Endodermal cell (in vitro differentiated cells): ENCODE results near the gene LTB4R2. TPM values are rescaled to one million over a fixed set of nuclear protein-coding genes. Genes with fewer than 3 reads are reported as not detected.

Source experiments
- DNase-seq: peaks from one replicate; pipeline ENCODE4 v3.0.0-alpha.2; 2017
- H3K27ac ChIP-seq: 2 replicates; pipeline ENCODE4 v1.5.1; 2013; ENCODE audit warnings: mild to moderate bottlenecking, low read depth, low read length, moderate library complexity
- H3K27me3 ChIP-seq: 2 replicates; pipeline ENCODE4 v1.6.1; 2013; ENCODE audit warnings: mild to moderate bottlenecking, low read length, moderate library complexity; ENCODE audit not compliant: insufficient read depth, control insufficient read depth, poor library complexity, severe bottlenecking
- H3K36me3 ChIP-seq: 2 replicates; pipeline ENCODE4 v1.7.0; 2013; ENCODE audit warnings: mild to moderate bottlenecking, low read length, moderate library complexity; ENCODE audit not compliant: control insufficient read depth, insufficient read depth
- H3K4me1 ChIP-seq: one replicate; pipeline ENCODE4 v1.7.0; 2013; ENCODE audit warnings: low read length; ENCODE audit not compliant: control insufficient read depth, insufficient read depth
- H3K4me3 ChIP-seq: 2 replicates; pipeline ENCODE4 v1.5.1; 2013; ENCODE audit warnings: mild to moderate bottlenecking, low read length, moderate library complexity
- H3K9ac ChIP-seq: 2 replicates; pipeline ENCODE4 v1.6.1; 2013; ENCODE audit warnings: mild to moderate bottlenecking, low read length, moderate library complexity; ENCODE audit not compliant: poor library complexity, severe bottlenecking; ENCODE audit errors: extremely low read depth
- H3K9me3 ChIP-seq: 2 replicates; pipeline ENCODE4 v1.6.1; 2013; ENCODE audit warnings: mild to moderate bottlenecking, low read length, moderate library complexity; ENCODE audit not compliant: control insufficient read depth
- H3K27ac Mint-ChIP-seq: 2 replicates; pipeline ENCODE4 v1.8.0; 2020; ENCODE audit warnings: mixed read lengths
- H3K27me3 Mint-ChIP-seq: 2 replicates; pipeline ENCODE4 v1.8.0; 2021; ENCODE audit warnings: mild to moderate bottlenecking, mixed read lengths; ENCODE audit not compliant: insufficient read depth
- H3K36me3 Mint-ChIP-seq: 2 replicates; pipeline ENCODE4 v1.8.0; 2020; ENCODE audit warnings: low read depth, mixed read lengths
- H3K4me1 Mint-ChIP-seq: 2 replicates; pipeline ENCODE4 v1.8.0; 2020; ENCODE audit warnings: mixed read lengths
- H3K4me3 Mint-ChIP-seq: 2 replicates; pipeline ENCODE4 v1.8.0; 2020; ENCODE audit warnings: mild to moderate bottlenecking, moderate library complexity, mixed read lengths
- H3K9me3 Mint-ChIP-seq: 2 replicates; pipeline ENCODE4 v1.8.0; 2020; ENCODE audit warnings: mild to moderate bottlenecking, mixed read lengths
- WGBS, 2 experiments: methylation state at CpG; one replicate each; pipeline versions ENCODE4 v1.1.5 to v1.1.7; 2013; ENCODE audit warnings: missing lambda C conversion rate in 2 of 2, mixed read lengths in 1 of 2; ENCODE audit not compliant: insufficient coverage in 1 of 2, insufficient read length in 1 of 2; 5-methylcytosine and 5-hydroxymethylcytosine counted together
- total RNA-seq, 2 donors: library from RNA; stranded (reverse); fragmentation: NEBNext Ultra II Directional in 1 of 2; extraction: Animal tissue kit (Norgen Biotek cat#: 25700) in 1 of 2; gene quantifications; 2 replicates in 1 of 2; 3 replicates in 1 of 2; pipeline ENCODE4 v1.2.1, GENCODE V29; 2021
- TF ChIP-seq, protein P1 (sequence below): fragments of 200-600 bp; sonication (generic); conservative IDR thresholded peaks from 2 replicates; pipeline ENCODE4 v1.5.0; 2021; ENCODE audit warnings: antibody characterized with exemption, mild to moderate bottlenecking

LTB4R2 gene
- total RNA-seq, 2 donors from 2014 or later: 7.4 to 9.5 TPM

DNA sequence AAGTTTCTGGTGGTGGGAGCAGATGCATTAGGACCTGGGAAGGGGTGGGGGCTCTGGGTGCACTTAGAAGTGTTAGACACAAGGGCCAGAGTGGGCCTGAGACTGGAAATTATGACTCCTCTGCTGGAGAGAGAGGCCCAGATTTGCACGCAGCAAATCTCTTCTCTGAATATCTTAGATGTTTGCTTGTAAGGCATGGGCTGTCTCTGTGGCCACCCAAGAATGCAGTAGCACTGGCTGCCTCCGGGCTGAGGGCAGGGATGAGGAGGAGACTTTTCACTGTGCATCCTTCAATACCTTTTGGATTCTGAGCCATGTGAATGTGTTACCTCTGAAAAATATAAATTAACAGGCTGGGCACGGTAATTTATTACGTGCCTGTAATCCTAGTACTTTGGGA lies 24.6 kb upstream of the LTB4R2 start:
- no peaks in the 10 kb centered on the region for H3K4me1 ChIP-seq
- H3K36me3 ChIP-seq: peaks cover 11% of the 10 kb centered on the region
- TF ChIP-seq, protein P1, sequence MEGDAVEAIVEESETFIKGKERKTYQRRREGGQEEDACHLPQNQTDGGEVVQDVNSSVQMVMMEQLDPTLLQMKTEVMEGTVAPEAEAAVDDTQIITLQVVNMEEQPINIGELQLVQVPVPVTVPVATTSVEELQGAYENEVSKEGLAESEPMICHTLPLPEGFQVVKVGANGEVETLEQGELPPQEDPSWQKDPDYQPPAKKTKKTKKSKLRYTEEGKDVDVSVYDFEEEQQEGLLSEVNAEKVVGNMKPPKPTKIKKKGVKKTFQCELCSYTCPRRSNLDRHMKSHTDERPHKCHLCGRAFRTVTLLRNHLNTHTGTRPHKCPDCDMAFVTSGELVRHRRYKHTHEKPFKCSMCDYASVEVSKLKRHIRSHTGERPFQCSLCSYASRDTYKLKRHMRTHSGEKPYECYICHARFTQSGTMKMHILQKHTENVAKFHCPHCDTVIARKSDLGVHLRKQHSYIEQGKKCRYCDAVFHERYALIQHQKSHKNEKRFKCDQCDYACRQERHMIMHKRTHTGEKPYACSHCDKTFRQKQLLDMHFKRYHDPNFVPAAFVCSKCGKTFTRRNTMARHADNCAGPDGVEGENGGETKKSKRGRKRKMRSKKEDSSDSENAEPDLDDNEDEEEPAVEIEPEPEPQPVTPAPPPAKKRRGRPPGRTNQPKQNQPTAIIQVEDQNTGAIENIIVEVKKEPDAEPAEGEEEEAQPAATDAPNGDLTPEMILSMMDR: no peak
- H3K27me3 ChIP-seq: no peaks in the 10 kb centered on the region
- no peak for DNase-seq
- no peak overlapping the region for H3K27ac ChIP-seq
- Mint-ChIP-seq H3K9me3 (no peaks in the 10 kb centered on the region), H3K27me3 (no peaks in the 10 kb centered on the region), H3K36me3 (peaks cover under 1% of the 10 kb centered on the region), H3K4me1 (no peaks in the 10 kb centered on the region), H3K27ac (no peak overlapping the region), H3K4me3 (no peak overlapping the region)
- no peaks in the 10 kb centered on the region for H3K9me3 ChIP-seq
- no peak overlapping the region for H3K4me3 ChIP-seq
- 92 to 97% methylated on average over 4 of the region's 4 CpGs for WGBS, 2 experiments
- no peak overlapping the region for H3K9ac ChIP-seq

DNA sequence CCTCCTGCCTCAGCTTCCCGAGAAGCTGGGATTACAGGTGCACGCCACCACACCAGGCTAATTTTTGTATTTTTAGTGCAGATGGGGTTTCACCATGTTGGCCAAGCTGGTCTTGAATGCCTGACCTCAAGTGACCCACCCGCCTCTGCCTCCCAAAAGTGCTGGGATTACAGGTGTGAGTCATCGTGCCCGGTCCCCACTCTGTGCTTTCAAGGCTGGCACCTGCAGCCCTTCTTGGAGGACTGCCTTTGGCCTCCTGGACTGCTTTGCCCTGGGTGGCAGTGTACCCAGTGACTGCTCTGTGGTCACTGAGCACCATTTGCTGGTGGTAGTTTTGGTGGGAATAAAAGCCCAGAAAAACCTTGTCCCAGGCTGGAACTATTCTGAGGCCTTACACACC lies 22.9 kb upstream of the LTB4R2 start:
- DNase-seq: no peak
- H3K9me3 Mint-ChIP-seq: no peaks in the 10 kb centered on the region
- Histone ChIP-seq H3K9ac (no peak overlapping the region), H3K27me3 (no peaks in the 10 kb centered on the region), H3K27ac (no peak overlapping the region), H3K9me3 (no peaks in the 10 kb centered on the region), H3K4me3 (no peak overlapping the region), H3K36me3 (peaks cover 11% of the 10 kb centered on the region), H3K4me1 (no peaks in the 10 kb centered on the region)
- peaks cover 8% of the 10 kb centered on the region for H3K36me3 Mint-ChIP-seq
- H3K4me1 Mint-ChIP-seq: no peaks in the 10 kb centered on the region
- 95% methylated on average over 5 of the region's 5 CpGs for WGBS, 2 experiments
- TF ChIP-seq, protein P1: no peak
- no peak overlapping the region for H3K4me3 Mint-ChIP-seq
- no peaks in the 10 kb centered on the region for H3K27me3 Mint-ChIP-seq
- H3K27ac Mint-ChIP-seq: no peak overlapping the region

DNA sequence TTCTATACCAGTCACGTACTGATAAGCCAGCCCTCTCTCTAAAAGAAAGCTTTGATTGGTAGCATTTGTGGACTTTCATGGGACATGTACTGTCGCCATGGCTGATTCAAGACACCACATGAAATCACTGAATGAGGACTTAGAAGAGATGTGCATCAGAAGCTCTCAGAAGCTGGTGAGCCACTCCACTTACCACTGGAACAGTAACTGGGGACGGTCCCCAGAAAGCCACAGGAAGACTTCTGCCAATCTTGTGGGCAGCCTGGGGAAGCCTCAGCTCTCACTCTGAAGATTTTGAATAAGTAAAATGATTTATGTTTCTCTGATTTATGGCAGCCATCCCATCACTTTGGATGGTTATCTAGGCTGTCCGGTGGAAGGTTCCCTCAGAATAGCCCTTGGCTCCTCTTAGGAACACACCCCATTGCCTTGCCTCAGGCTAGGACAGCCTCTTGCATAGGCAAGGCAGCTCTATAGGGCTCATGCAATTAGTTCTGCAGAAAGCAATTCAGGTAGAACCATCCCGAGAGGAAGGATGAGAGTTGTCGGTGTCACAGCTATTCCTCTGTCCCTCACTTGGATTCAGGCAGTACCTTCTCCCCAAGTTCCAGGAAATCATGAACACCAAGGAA lies 20.2 kb upstream of the LTB4R2 start:
- H3K36me3 Mint-ChIP-seq: peaks cover 18% of the 10 kb centered on the region
- H3K4me1 Mint-ChIP-seq: no peaks in the 10 kb centered on the region
- H3K27ac ChIP-seq: no peak overlapping the region
- H3K9me3 Mint-ChIP-seq: no peaks in the 10 kb centered on the region
- DNase-seq: no peak
- H3K36me3 ChIP-seq: peaks cover 21% of the 10 kb centered on the region
- no peak overlapping the region for H3K27ac Mint-ChIP-seq
- no peaks in the 10 kb centered on the region for H3K4me1 ChIP-seq
- TF ChIP-seq, protein P1: no peak
- H3K9me3 ChIP-seq: no peaks in the 10 kb centered on the region
- no peaks in the 10 kb centered on the region for H3K27me3 ChIP-seq
- H3K27me3 Mint-ChIP-seq: no peaks in the 10 kb centered on the region
- H3K4me3 Mint-ChIP-seq: no peak overlapping the region
- no peak overlapping the region for H3K9ac ChIP-seq
- no peak overlapping the region for H3K4me3 ChIP-seq
- 80 to 100% methylated on average over 2 to 6 of the region's 6 CpGs for WGBS, 2 experiments
